SK-N-SH (cell line): ENCODE results near the gene XAB2. TPM values are rescaled to one million over a fixed set of nuclear protein-coding genes. Genes with fewer than 3 reads are reported as not detected.
A peak's percentile ranks its signal among the peaks of the same experiment; 100 is the strongest.

ENCODE experiments used
- CTCF ChIA-PET: fragments of 300-600, 350-600 bp; formaldehyde crosslinking; extraction: SDS; loops from one replicate; lab custom pipeline; 2021; lab: Yijun Ruan, JAX
- POLR2A ChIA-PET: fragments of 350-600 bp; sonication (Branson Sonifier 250); formaldehyde crosslinking; extraction: SDS; loops from one replicate; lab custom pipeline; 2020; ENCODE audit warnings: antibody characterized with exemption, inconsistent platforms; lab: Yijun Ruan, JAX
- DNase-seq: peaks from one replicate; pipeline ENCODE4 v3.0.0; 2012
- H2AFZ ChIP-seq: fragments of 200-600 bp; sonication (generic); 2 replicates; pipeline ENCODE4 v1.8.1; 2016; ENCODE audit warnings: antibody characterized with exemption, mild to moderate bottlenecking, low read depth
- H3F3A ChIP-seq: fragments of 200-600 bp; sonication (generic); replicated peaks from 2 replicates; pipeline ENCODE3; 2016; ENCODE audit warnings: antibody characterized with exemption, mild to moderate bottlenecking; ENCODE audit not compliant: insufficient read depth
- H3K27ac ChIP-seq, 2 experiments: fragments of 200-500 bp in 1 of 2; fragments of 200-600 bp in 1 of 2; sonication (Bioruptor generic) in 1 of 2; sonication (generic), shearing (Covaris generic) in 1 of 2; 2 replicates each; pipeline versions ENCODE4 v1.5.1 to v1.6.1; 2014 to 2016; ENCODE audit warnings: low read depth in 2 of 2, inconsistent platforms in 1 of 2, low read length in 1 of 2, mild to moderate bottlenecking in 1 of 2, mixed read lengths in 1 of 2
- H3K27me3 ChIP-seq: fragments of 200-600 bp; sonication (generic), shearing (Covaris generic); 2 replicates; pipeline ENCODE4 v1.6.1; 2016; ENCODE audit warnings: mixed run types; ENCODE audit not compliant: insufficient read depth
- H3K36me3 ChIP-seq, 2 experiments: fragments of 200-500 bp in 1 of 2; fragments of 200-600 bp in 1 of 2; sonication (Bioruptor generic) in 1 of 2; sonication (generic) in 1 of 2; replicated peaks in 1 of 2; 2 replicates each; pipeline versions ENCODE3 to v1.5.1; 2014 to 2016; ENCODE audit warnings: low read length in 1 of 2, mild to moderate bottlenecking in 1 of 2; ENCODE audit not compliant: insufficient read depth in 2 of 2, control insufficient read depth in 1 of 2
- H3K4me1 ChIP-seq, 2 experiments: fragments of 200-500 bp in 1 of 2; fragments of 200-600 bp in 1 of 2; sonication (Bioruptor generic) in 1 of 2; sonication (generic), shearing (Covaris generic) in 1 of 2; 2 replicates each; pipeline versions ENCODE4 v1.5.1 to v1.6.1; 2014 to 2016; ENCODE audit warnings: low read depth in 1 of 2, low read length in 1 of 2, mixed run types in 1 of 2; ENCODE audit not compliant: insufficient read depth in 2 of 2, control insufficient read depth in 1 of 2
- H3K4me2 ChIP-seq: fragments of 200-600 bp; sonication (generic), shearing (Covaris generic); 2 replicates; pipeline ENCODE4 v1.6.1; 2017; ENCODE audit warnings: mixed run types
- H3K4me3 ChIP-seq, 2 experiments: fragments of 200-500 bp in 1 of 2; fragments of 200-600 bp in 1 of 2; sonication (Bioruptor generic) in 1 of 2; sonication (generic), shearing (Covaris generic) in 1 of 2; 2 replicates each; pipeline versions ENCODE4 v1.5.1 to v1.8.1; 2014 to 2016; ENCODE audit warnings: low read depth in 2 of 2, inconsistent platforms in 1 of 2, low read length in 1 of 2, mild to moderate bottlenecking in 1 of 2, mixed read lengths in 1 of 2, moderate library complexity in 1 of 2
- H3K79me2 ChIP-seq: fragments of 200-600 bp; sonication (generic); 2 replicates; pipeline ENCODE4 v1.8.1; 2017; ENCODE audit warnings: mild to moderate bottlenecking; ENCODE audit not compliant: insufficient read depth
- H3K9ac ChIP-seq: fragments of 200-600 bp; sonication (generic); 2 replicates; pipeline ENCODE4 v1.6.1; 2017; ENCODE audit warnings: mixed run types
- H3K9me2 ChIP-seq: fragments of 200-600 bp; sonication (generic); 2 replicates; pipeline ENCODE4 v1.6.1; 2017; ENCODE audit warnings: mixed run types
- H3K9me3 ChIP-seq: fragments of 200-600 bp; sonication (generic); 2 replicates; pipeline ENCODE4 v1.6.1; 2017; ENCODE audit warnings: mixed run types, mild to moderate bottlenecking, moderate library complexity
- H4K20me1 ChIP-seq: fragments of 200-600 bp; sonication (generic); 2 replicates; pipeline ENCODE4 v1.6.1; 2017; ENCODE audit warnings: mild to moderate bottlenecking, mixed run types; ENCODE audit not compliant: insufficient read depth
- ELF1 ChIP-seq: IDR thresholded peaks from 2 replicates; pipeline ENCODE4 v1.4.0; 2012
- EZH2phosphoT487 ChIP-seq: fragments of 200-600 bp; sonication (generic); IDR thresholded peaks from 2 replicates; pipeline ENCODE4 v1.6.1; 2017; ENCODE audit warnings: low read depth, mixed run types, mild to moderate bottlenecking, antibody characterized with exemption, moderate library complexity, borderline replicate concordance
- FOXJ3 ChIP-seq: sonication (generic); formaldehyde crosslinking; IDR thresholded peaks from 2 replicates; pipeline ENCODE4 v1.5.1; 2020; ENCODE audit warnings: mild to moderate bottlenecking, missing genetic modification reagents
- FOXM1 ChIP-seq: IDR thresholded peaks from 2 replicates; pipeline ENCODE4 v1.4.0; 2012; ENCODE audit warnings: low read depth, mild to moderate bottlenecking
- GATA2 ChIP-seq: sonication (generic); formaldehyde crosslinking; IDR thresholded peaks from 2 replicates; pipeline ENCODE4 v1.5.0; 2020; ENCODE audit warnings: mild to moderate bottlenecking, missing genetic modification reagents
- MAX ChIP-seq: IDR thresholded peaks from 2 replicates; pipeline ENCODE4 v1.4.0; 2012; ENCODE audit warnings: low read depth
- NFIC ChIP-seq: IDR thresholded peaks from 2 replicates; pipeline ENCODE4 v1.4.0; 2012; ENCODE audit warnings: borderline replicate concordance
- POLR2AphosphoS5 ChIP-seq: IDR thresholded peaks from 2 replicates; pipeline ENCODE4 v1.6.1; 2012; ENCODE audit warnings: low read depth, low read length
- RAD21 ChIP-seq: IDR thresholded peaks from 2 replicates; pipeline ENCODE4 v1.6.1; 2012; ENCODE audit warnings: mild to moderate bottlenecking, low read length
- RXRA ChIP-seq: IDR thresholded peaks from 2 replicates; pipeline ENCODE4 v1.4.0; 2012; ENCODE audit warnings: low read depth, mild to moderate bottlenecking, borderline replicate concordance
- SMC3 ChIP-seq: IDR thresholded peaks from 2 replicates; pipeline ENCODE4 v1.6.1; 2012; ENCODE audit warnings: low read depth, low read length, improper control_type of control experiment
- TAF1 ChIP-seq: IDR thresholded peaks from 2 replicates; pipeline ENCODE4 v1.6.1; 2012; ENCODE audit warnings: low read depth, mild to moderate bottlenecking, low read length, moderate library complexity, borderline replicate concordance
- WGBS: methylation state at CpG from one replicate; pipeline ENCODE4 v1.1.6; 2017; ENCODE audit warnings: low lambda C conversion rate; 5-methylcytosine and 5-hydroxymethylcytosine counted together
- polyA plus RNA-seq, 3 experiments: library from polyadenylated mRNA; depleted of rRNA; stranded (reverse); fragments of >200 nt; gene quantifications; 2 replicates each; pipeline ENCODE4 v1.2.3, GENCODE V29; 2012
- TF ChIP-seq, protein P1 (sequence below): IDR thresholded peaks from 2 replicates; pipeline ENCODE4 v1.6.1; 2012; ENCODE audit warnings: mild to moderate bottlenecking, low read depth, low read length, moderate library complexity
- TF ChIP-seq, protein P2 (sequence below): fragments of 200-600 bp; sonication (generic); IDR thresholded peaks from 2 replicates; pipeline ENCODE4 v1.6.1; 2017; ENCODE audit warnings: antibody characterized with exemption, mild to moderate bottlenecking, moderate library complexity

XAB2 gene
- polyA plus RNA-seq, 1 of the 3 experiments (the other 2 are of a cell fraction): 43.3 TPM

- no peak for TF ChIP-seq NFIC
- TF ChIP-seq, protein P1, sequence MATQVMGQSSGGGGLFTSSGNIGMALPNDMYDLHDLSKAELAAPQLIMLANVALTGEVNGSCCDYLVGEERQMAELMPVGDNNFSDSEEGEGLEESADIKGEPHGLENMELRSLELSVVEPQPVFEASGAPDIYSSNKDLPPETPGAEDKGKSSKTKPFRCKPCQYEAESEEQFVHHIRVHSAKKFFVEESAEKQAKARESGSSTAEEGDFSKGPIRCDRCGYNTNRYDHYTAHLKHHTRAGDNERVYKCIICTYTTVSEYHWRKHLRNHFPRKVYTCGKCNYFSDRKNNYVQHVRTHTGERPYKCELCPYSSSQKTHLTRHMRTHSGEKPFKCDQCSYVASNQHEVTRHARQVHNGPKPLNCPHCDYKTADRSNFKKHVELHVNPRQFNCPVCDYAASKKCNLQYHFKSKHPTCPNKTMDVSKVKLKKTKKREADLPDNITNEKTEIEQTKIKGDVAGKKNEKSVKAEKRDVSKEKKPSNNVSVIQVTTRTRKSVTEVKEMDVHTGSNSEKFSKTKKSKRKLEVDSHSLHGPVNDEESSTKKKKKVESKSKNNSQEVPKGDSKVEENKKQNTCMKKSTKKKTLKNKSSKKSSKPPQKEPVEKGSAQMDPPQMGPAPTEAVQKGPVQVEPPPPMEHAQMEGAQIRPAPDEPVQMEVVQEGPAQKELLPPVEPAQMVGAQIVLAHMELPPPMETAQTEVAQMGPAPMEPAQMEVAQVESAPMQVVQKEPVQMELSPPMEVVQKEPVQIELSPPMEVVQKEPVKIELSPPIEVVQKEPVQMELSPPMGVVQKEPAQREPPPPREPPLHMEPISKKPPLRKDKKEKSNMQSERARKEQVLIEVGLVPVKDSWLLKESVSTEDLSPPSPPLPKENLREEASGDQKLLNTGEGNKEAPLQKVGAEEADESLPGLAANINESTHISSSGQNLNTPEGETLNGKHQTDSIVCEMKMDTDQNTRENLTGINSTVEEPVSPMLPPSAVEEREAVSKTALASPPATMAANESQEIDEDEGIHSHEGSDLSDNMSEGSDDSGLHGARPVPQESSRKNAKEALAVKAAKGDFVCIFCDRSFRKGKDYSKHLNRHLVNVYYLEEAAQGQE: no peak
- TF ChIP-seq, protein P2, sequence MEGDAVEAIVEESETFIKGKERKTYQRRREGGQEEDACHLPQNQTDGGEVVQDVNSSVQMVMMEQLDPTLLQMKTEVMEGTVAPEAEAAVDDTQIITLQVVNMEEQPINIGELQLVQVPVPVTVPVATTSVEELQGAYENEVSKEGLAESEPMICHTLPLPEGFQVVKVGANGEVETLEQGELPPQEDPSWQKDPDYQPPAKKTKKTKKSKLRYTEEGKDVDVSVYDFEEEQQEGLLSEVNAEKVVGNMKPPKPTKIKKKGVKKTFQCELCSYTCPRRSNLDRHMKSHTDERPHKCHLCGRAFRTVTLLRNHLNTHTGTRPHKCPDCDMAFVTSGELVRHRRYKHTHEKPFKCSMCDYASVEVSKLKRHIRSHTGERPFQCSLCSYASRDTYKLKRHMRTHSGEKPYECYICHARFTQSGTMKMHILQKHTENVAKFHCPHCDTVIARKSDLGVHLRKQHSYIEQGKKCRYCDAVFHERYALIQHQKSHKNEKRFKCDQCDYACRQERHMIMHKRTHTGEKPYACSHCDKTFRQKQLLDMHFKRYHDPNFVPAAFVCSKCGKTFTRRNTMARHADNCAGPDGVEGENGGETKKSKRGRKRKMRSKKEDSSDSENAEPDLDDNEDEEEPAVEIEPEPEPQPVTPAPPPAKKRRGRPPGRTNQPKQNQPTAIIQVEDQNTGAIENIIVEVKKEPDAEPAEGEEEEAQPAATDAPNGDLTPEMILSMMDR: peak; percentile 99
- TF ChIP-seq FOXM1: no peak
- no peak for TF ChIP-seq POLR2AphosphoS5
- no peak for TF ChIP-seq GATA2 (CRISPR knock-in tag)
- TF ChIP-seq ELF1: peak; percentile 29; the same call in 1 of the 2 replicates
- TF ChIP-seq MAX: 0 out of 2 replicates have a peak, but pooled peaks have one; percentile 20
- peak; percentile 49; the same call in 1 of the 2 replicates for TF ChIP-seq RXRA
- TF ChIP-seq FOXJ3 (CRISPR knock-in tag): no peak
- no peak for TF ChIP-seq TAF1
- peak; percentile 69 for TF ChIP-seq SMC3
- TF ChIP-seq EZH2phosphoT487: no peak
- TF ChIP-seq RAD21: peak; percentile 62
- Histone ChIP-seq H3K27me3 (peaks cover 34% of the 10 kb centered on the region), H3K27ac (no peak overlapping the region), H4K20me1 (no peaks in the 10 kb centered on the region), H3K36me3 (no peaks in the 10 kb centered on the region), H3K79me2 (no peaks in the 10 kb centered on the region), H3F3A (no peaks in the 10 kb centered on the region), H3K4me2 (peak overlapping the region; percentile 76), H2AFZ (peak overlapping the region; percentile 76; the same call in 1 of the 2 replicates), H3K4me1 (peaks cover 0 to 3% of the 10 kb centered on the region in 2 experiments; a peak in 1 of 4 replicates), H3K4me3 (peak overlapping the region; percentile 23 to 61; a peak in 3 of 4 replicates), H3K9ac (no peak overlapping the region), H3K9me3 (no peaks in the 10 kb centered on the region), H3K9me2 (no peaks in the 10 kb centered on the region)
- peak; percentile 89 for DNase-seq
- ChIA-PET POLR2A (no interaction called here), CTCF (interaction anchor here (0.6 to 5.7 kb wide), 23 partner anchors 9 to 296 kb away, joined by 3 to 43 read pairs (median 5); partner anchors contain the start of genes PCP2, PET100, STXBP2 and TRAPPC5)
- WGBS: 9% methylated on average over 20 of the region's 28 CpGs
Measured at GRCh38 chr19:7652061-7652641, 22.8 kb upstream of the XAB2 start.
